ENCODE data around the gene NCOA6.

- TF ChIP-seq EP300 (conservative IDR thresholded peaks at IDR 0.05; ENCODE audit: poor library complexity, severe bottlenecking) (no peak), RAD21 (conservative IDR thresholded peaks at IDR 0.05) (no peak), POLR2AphosphoS5 (IDR thresholded peaks at IDR 0.05) (no peak), CTCF (IDR thresholded peaks at IDR 0.05; ENCODE audit: poor library complexity, severe bottlenecking) (no peak), MXI1 (conservative IDR thresholded peaks at IDR 0.05; ENCODE audit: poor library complexity, severe bottlenecking) (no peak), EZH2 (IDR thresholded peaks at IDR 0.05; ENCODE audit: borderline replicate concordance, insufficient read depth, low read length, poor library complexity, severe bottlenecking) (no peak)
Observed at GRCh38 chr20:34689486-34689885, 136.0 kb downstream of the NCOA6 start.
